ENCODE data around the gene SYTL5.

- no peak for TF ChIP-seq CTCF (optimal IDR thresholded peaks at IDR 0.05 in 1 of 3, IDR thresholded peaks at IDR 0.05 in 1 of 3, conservative IDR thresholded peaks at IDR 0.05 in 1 of 3; ENCODE audit: extremely low read depth in 1 of 3, insufficient read depth in 2 of 3, low read length in 3 of 3)
- TF ChIP-seq EZH2 (IDR thresholded peaks at IDR 0.05; ENCODE audit: low read length): no peak
These were observed 104.8 kb downstream of the SYTL5 start for GRCh38 chrX:38111196-38111595.
